Stimulated activated CD8-positive, alpha-beta memory T cell treated with anti-CD3 and anti-CD28 coated beads, Interleukin-15, amount 100 ng/mL, for 4 hours (primary cell): ENCODE data around the gene SAG.
A peak's percentile ranks its signal among the peaks of the same experiment; 100 is the strongest.
"Not testable (repeated sequence)": the region's sequence is repeated elsewhere in the genome, so short reads cannot be mapped to it uniquely, and the experiment has no call there.

ENCODE experiments used
- DNase-seq, 2 donors: peaks; one replicate each; pipeline ENCODE4 v3.0.0-alpha.2; 2020; ENCODE audit warnings: low read depth in 2 of 2

SAG gene

DNA sequence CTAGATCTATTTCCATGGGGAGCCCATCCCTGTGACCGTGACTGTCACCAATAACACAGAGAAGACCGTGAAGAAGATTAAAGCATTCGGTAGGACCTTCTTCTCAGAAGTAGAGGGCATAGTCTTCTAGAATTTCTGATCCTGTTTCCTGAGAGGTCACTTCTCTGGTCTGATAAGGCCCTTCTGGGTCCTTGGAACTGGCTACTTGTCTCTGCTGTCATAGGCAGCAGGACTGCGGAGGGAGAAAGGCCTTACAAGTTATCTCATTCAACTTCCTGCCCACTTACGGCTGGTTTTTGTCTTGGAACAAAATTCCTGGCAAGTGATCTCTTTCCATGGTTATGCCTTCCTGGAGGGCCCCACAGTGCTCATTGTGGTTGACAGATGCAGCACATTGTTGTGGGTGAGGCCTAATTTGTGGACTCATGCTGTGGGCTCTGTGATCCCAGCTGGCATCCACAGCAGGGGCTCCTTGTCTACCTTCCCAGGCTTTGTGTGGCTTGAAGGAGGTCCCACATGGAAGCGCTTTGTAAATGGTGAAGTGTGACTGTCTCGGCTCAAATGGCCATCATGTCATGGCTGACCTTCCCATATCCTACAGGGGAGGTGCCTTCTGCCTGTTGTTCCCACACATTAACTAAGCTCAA lies 22.0 kb downstream of the SAG start:
- no peak for DNase-seq

DNA sequence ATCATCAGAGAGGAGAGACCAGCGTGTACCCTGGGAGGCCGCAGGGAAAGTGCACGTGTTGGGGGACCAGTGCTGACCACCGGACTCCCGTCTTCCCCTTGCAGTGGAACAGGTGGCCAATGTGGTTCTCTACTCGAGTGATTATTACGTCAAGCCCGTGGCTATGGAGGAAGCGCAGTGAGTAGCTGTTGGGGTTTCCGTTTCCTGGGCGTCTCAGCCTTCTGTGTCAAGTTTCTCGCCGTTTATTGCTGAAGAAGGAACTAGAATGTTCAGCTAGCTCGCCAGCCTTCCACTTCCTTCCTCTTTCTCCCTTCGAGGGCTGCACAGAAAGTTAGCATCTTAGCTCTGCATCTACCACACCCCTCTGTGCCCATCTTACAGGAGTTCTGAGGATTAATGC lies 23.9 kb downstream of the SAG start:
- peak; percentile 58 to 65 for DNase-seq

GRCh38 chr2:233332125-233332524 lies 24.5 kb downstream of the SAG start:
- DNase-seq, result no peak

GRCh38 chr2:233334915-233335314 lies 27.3 kb downstream of the SAG start:
- no peak for DNase-seq

GRCh38 chr2:233336091-233336490 lies 28.5 kb downstream of the SAG start:
- not testable (repeated sequence) for DNase-seq

GRCh38 chr2:233336541-233336940 lies 28.9 kb downstream of the SAG start:
- DNase-seq, result no peak

DNA sequence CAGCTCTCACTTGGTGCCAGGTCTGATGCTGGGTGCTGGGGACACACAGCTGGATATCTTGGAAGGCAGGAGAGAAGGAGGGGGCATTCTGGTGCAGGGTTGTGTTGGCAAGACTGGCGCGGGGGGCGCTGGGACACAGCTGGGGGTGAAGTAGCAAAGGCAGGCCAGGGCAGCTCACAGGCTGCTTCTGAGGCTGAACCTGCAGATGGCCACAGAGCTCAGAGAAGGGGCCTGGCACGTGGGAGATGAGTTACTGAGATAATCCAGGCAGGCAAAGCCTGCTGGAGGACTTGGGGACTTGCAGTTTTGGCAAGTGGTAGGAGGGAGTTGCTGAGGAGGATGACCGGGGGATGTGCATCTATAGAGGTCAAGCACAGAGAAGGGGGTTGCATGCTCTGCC lies 30.4 kb downstream of the SAG start:
- no peak for DNase-seq

DNA sequence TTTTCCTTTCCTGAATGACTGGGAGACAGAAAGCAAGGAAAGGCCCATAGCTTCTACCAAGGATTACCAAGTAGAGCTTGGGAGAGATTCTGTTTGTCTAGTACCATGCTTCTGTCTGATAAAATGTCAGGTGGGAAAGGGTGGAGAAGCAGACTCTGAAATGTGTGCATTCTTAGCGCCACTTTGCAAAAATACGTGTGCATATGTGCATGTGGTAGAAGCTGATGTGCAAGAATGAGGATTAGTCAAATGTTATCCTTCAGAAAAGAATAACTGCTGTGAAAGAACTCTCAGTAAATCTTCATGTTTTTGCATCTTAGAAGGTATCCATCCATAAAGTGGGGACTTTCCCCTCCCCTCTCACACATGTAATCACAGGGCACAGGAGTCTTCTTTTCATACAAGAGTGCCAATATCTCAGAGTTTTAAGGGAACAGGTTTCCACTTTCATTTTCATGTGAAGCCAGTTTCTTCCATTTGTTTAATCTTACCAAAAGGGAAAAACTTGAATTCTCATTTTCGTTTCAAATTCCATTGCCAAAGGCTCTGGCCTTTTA lies 31.3 kb downstream of the SAG start:
- DNase-seq, result no peak

- no peak for DNase-seq
Observed at GRCh38 chr2:233339427-233339826, 31.8 kb downstream of the SAG start.

GRCh38 chr2:233341296-233341695 lies 33.7 kb downstream of the SAG start:
- DNase-seq, result no peak

GRCh38 chr2:233342301-233342700 lies 34.7 kb downstream of the SAG start:
- DNase-seq, result no peak

DNA sequence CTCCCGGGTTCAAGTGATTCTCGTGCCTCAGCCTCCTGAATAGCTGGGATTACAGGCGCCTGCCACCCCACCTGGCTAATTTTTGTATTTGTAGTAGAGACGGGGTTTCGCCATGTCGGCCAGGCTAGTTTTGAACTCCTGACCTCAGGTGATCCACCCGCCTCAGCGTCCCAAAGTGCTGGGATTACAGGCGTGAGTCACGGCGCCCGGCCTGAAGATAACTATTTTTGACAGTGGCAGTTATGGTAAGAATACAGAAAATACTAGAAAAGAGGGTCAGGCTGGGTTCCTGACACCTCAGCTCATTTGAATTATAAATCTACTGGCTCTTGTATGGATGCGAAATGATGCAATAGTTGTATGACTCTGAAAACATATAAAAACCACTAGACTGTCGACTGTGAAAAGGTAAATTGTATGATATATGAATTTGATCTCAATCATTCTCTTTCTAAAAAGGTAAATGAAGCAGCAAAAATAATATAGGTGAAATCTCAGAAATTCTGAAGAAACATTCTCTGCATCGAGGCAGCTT lies 35.6 kb downstream of the SAG start:
- no peak for DNase-seq

DNA sequence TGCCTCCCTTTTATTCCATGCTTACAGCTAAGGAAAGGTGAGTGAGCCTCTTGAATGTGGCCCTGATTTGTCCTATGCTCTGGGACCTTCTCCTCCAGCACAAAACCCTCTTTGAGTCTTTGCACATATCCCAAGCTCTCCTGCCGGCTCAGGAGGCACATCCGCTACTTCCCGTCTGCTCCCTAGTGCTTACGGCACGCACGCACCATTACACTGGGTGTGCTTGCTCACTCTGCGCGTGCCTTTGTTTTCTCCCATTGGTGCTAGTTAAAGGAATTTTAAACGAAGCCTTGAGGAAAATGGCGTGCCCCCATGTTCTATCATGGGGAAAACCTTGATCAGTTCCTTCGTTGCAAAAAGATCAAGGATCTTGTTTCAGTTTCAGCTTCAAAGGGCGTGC lies 38.8 kb downstream of the SAG start:
- DNase-seq, result no peak

DNA sequence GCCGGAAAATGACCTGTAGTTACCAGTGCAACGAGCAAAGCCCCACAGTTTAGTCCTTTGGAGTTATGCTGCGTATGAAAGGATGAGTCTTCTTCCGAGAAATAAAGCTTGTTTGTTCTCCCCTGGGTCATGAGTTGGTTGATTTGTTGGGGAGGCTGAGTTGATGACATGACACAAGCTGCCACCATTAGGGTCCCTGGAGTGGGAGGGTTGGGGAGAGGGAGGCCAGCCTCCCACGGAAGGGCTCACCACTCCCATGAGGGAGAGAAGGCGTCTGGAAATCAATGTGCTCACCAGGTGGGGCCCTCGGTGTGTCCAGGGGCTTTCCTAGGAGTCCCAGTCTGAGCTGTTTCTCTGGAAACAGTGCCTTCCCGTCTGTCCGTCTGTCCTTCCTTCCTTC lies 39.3 kb downstream of the SAG start:
- DNase-seq, result no peak

DNA sequence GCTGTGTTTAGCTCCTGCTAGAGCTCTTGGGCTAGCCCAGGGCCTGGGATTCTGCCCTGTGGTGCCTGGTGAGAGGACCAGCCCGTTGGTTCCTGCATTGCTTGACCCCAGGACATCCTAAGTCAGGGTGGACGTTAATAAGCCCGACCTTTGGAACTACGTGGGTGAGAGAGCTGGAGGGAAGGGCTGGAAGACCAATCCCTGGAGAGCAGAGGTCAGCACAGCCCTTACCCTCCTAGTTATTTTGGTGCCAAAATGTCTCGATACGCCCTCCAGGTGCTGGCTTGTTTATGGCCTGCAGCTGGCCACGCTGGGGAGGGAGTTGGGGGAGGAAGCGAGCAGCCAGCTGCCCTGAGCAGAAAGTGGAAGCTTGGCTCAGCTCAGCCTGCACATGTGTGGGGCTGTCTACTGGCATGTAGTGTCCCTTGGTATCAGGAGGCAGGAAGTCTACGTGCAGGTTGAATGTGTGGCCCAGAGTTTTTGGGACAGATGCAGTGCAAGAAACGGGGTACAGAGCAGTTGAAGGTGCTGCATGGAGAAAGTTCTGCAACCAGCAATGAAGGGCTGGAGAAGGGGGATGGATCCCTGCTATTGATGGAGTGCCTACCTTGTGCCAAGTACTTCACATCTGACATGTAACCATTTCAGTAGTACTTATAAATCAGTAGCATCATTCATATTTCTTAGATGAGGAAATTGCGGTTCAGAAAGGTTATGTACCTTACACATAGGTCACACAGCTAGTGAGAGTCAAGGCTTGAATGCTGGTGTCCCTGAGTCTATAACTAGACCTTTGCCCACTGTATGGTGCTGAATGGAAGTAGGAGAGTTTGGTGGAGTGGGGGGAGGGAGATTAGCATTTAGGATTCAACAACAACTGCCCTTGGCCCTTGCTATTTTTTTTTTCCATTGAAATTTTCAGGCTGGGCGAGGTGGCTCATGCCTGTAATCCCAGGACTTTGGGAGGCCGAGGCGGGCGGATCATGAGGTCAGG lies 41.7 kb downstream of the SAG start:
- no peak for DNase-seq

DNA sequence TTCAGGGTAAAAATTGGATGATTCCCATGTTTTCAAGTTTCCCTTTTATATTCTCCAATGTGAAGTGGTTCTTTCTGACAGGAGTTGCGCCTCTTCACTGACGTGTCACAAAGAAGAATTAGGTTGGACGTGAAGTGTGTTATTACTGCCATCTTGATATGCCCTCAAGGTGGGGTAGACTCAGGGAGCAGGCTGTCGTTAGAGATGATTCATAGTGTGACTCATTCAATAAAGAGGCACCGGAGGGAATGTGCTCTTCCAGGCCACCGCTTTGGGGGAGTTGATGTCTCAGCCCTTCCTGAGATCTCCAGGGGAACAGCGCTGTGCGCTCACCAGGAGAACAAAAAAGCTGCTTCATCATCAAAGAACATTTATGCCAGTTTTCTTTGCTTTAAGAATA lies 43.1 kb downstream of the SAG start:
- peak in 1 of 2 donors; percentile 30 for DNase-seq

GRCh38 chr2:233351423-233351822 lies 43.8 kb downstream of the SAG start:
- no peak for DNase-seq

DNA sequence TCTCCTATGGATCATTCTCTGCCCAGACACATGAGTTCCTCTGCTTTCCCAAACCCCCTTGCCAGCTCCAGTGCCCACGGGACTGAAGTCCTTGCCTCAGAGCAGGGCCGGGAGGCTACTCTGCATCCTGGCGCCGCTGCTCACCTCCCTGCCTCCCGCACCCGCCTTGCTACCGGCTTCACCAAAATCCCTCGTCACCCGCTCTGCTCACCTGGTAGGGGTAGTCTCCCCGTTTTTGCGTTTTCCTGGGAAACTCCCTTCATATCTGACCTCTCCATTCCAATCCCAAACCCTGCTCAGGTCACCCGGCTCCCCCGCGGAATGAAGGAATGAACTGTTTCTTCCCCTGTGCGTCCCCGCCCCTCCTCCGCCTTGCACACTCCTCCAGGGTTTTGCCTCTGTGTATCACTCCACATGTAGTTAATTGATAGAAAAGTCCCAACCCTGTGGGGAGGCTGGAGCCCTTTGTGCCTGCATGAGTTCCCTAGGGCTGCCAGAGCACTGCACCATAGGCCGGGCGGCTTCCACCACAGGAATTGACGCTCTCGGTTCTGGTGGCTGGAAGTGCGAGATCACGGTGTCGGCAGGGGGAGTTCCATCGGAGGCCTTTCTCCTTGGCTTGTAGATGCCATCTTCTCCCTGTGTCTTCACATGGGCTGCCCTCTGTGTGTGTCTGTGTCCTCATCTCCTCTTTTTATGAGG lies 44.7 kb downstream of the SAG start:
- no peak for DNase-seq

GRCh38 chr2:233353101-233353768 lies 45.6 kb downstream of the SAG start:
- no peak for DNase-seq

DNA sequence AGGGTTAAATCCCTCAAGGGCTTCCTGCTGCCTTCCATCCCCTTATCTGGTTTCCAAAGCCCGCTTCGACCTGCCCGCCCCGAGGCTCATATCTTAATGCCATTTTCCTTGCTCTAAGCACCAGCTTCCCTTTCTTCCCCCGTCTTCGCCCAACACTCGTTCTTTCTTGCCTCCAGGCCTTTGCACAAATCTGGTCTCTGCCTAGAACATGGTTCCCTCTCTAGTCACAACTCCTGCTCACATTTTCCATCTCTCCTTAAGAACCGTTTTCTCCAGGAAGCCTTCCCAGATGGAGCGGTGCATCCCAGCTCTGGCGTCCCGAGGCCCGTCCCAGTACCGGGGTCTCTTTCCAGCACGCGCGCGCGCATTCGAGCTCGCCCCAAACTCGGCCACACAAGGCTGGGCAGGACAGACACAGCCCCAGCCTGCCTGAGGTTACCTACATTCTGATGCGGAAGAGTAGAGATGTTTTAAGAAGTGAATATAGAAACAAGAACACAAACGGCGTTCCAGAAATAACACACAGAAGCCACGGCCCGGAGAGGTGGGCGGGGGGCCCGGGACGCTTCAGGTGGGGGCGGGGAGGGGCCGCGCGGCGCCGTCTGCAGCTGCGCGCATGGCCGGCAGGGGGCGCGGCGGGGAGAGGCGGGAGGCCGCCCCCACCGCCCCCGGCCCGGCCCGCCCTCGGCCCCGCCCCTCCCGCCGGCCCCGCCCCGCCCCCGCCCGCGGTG lies 46.3 kb downstream of the SAG start, which contains the start of gene DGKD:
Gene DGKD (plus strand): TSS at position 726 of the 731 bp plus-strand sequence. CDS start 25 bp downstream, outside the sequence.
- DNase-seq, result peak; percentile 40 to 65
